ENCODE measurements around the gene LMO1. TPM values are rescaled to one million over a fixed set of nuclear protein-coding genes. Genes with fewer than 3 reads are reported as not detected.

Gene LMO1
- total RNA-seq, 1 donor from 2014 or later = not detected

DNA sequence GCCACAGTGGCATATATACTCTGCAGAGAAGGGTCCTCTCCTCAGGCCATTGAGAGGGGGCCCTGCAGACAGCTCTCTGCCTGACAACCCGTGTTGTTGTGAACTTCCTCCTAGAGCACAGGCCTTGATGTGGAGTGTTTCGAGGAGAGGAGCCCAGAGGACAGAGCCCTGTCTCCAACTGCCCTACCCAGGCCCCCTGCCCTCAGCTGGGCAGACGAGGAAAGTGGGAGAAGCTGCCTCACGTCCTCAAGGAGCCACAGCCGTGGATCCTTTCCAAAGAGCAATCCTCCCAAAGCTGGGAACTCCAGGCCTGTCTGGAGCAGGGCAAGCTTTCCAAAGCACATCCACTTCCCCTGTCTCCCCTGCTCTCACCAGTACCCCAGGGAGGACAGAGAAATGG lies 10.7 kb downstream of the LMO1 start:
- Mint-ChIP-seq H3K36me3 (ENCODE audit: low read depth) (no peaks in the 10 kb centered on the region), H3K4me1 (no peaks in the 10 kb centered on the region), H3K27ac (no peak overlapping the region), H3K4me3 (no peak overlapping the region), H3K27me3 (peaks cover 3% of the 10 kb centered on the region), H3K9me3 (no peaks in the 10 kb centered on the region)
- intact Hi-C loops (cut with micrococcal nuclease) = no loop called here
- DNase-seq = no peak

DNA sequence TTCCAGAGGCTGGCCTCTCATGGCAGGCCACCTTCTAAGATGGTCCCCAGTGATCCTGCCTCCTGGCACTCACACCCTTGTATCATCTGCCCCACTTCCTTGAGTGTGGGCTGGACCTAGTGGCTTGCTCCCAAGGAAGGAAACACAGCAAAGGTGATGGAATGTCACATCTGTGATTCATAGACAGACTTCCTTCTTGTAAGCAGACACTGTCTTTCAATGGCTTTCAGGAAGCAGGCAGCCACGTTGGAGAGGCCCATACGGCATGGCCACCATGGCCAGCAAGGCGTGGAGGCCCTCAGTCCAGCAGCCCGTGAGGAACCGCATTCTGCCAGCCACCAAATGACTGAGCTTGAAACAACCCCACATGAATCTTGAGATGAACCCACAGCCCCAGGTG lies 11.3 kb downstream of the LMO1 start:
- DNase-seq = no peak
- Mint-ChIP-seq H3K9me3 (no peaks in the 10 kb centered on the region), H3K4me1 (no peaks in the 10 kb centered on the region), H3K4me3 (no peak overlapping the region), H3K27ac (no peak overlapping the region), H3K36me3 (ENCODE audit: low read depth) (no peaks in the 10 kb centered on the region), H3K27me3 (peaks cover 3% of the 10 kb centered on the region)
- intact Hi-C loops (cut with micrococcal nuclease) = no loop called here

DNA sequence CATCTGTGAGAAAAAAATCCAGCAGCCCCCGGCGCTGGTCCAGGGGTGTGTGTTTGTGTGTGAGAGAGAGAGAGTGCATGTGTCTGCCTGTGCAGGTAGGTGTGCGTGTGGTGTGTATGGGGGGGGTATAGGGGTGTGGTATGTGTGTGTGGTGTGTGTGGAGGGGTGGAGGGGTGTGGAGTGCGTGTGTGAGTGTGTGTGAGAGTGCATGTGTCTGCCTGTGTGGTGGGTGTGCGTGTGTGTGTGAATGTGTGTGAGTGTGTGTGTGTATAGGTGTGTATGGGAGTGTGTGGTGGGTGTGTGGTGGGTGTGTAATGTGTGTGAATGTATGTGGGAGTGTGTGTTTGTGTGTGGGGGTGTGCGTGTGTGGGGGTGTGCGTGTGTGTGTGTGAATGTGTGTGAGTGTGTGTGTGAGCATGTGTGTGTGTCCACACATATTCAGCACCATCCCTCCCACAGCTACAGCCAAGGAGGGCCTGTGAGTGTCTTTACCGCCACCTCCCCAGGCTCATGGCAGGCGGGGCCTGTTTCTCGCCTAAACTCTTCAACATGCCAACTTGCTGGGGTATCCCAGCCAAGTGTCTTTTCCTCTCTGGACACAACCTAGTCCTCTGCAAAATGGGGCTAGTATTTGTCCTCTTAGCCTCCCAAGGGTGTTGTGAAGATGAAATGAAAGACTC lies 11.9 kb downstream of the LMO1 start:
- Mint-ChIP-seq H3K4me3 (no peak overlapping the region), H3K27me3 (peaks cover 3% of the 10 kb centered on the region), H3K27ac (no peak overlapping the region), H3K36me3 (ENCODE audit: low read depth) (no peaks in the 10 kb centered on the region), H3K9me3 (no peaks in the 10 kb centered on the region), H3K4me1 (no peaks in the 10 kb centered on the region)
- DNase-seq = no peak
- intact Hi-C loops (cut with micrococcal nuclease) = no loop called here

DNA sequence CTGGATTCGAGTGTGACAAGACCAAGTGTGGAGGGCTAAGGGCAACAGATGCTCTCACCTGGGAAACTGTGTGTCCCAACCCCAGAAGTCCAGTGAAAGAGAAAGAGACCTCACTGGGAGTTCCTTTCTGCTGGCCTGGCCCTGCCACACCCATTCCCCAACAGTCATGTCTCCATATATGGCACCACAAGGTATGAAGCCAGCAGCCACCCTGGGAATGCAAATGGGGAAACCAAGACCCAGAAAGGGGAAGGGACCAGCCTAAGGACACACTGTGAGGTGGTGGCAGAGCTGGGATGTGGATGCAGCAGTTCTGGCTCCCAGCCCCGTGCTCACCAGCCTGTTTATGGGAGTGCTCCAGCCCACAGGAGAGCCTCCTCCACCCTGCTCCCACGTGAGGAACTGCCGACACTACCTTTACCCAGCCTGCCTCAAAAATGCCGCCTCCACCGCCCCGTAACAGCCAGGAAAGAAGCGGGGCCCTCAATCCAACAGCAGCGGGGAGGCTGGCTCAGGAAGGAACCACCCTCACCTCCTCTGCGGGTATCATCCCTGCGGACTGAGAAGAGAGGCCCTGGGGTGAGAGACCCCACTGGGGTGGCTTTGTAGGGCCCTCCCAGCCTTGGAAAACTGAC lies 12.6 kb downstream of the LMO1 start:
- Mint-ChIP-seq H3K4me1 (no peaks in the 10 kb centered on the region), H3K36me3 (ENCODE audit: low read depth) (no peaks in the 10 kb centered on the region), H3K27ac (no peak overlapping the region), H3K4me3 (no peak overlapping the region), H3K9me3 (no peaks in the 10 kb centered on the region), H3K27me3 (peaks cover 3% of the 10 kb centered on the region)
- DNase-seq = no peak
- intact Hi-C loops (cut with micrococcal nuclease) = no loop called here

DNA sequence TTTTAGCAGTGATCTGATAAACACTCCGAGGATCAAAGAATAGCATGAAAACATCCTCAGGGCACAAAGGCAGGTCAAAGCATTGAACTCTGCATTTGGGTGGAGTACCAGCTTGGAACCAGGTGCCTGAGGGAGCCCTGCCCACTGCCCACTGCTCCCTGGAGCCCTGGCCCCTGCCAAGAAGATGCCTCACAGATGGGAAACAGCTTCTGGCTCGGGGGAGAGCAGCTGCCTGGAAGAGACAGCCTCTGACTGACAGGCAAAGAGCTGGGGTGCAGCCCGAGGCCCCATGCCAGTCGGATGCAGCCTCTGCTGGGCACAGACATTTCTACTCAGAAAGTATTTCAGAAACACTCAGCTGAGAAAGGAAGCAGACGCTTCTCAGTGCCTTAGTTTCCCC lies 13.2 kb downstream of the LMO1 start:
- Mint-ChIP-seq H3K4me3 (no peak overlapping the region), H3K4me1 (no peaks in the 10 kb centered on the region)
- no peak for DNase-seq

DNA sequence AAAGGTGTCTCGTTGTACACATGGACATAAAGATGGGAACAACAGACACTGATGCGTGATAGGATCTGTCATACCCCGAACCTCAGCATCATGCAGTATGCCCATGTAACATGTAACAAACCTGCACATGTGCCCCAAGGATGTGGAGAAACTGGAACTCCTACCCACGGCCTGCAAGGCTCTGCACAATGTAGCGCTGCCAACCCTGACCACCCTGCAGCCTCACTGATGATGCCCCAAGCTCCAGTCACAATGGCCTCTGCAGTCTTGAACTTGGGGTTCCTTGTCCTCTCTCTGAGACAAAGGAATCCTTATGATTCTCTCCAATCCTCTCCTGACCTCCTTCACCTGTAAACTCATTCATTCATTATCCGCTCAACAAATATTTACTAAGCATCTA lies 14.2 kb downstream of the LMO1 start:
- no peaks in the 10 kb centered on the region for H3K9me3 Mint-ChIP-seq
- no peaks in the 10 kb centered on the region for H3K4me1 Mint-ChIP-seq
- H3K27me3 Mint-ChIP-seq = peaks cover 3% of the 10 kb centered on the region
- intact Hi-C loops (cut with micrococcal nuclease) = no loop called here
- no peak overlapping the region for H3K4me3 Mint-ChIP-seq
- no peak overlapping the region for H3K27ac Mint-ChIP-seq
- H3K36me3 Mint-ChIP-seq (ENCODE audit: low read depth) = no peaks in the 10 kb centered on the region
- no peak for DNase-seq

More for the DNA sequence above, 13.2 kb downstream of the LMO1 start:
- Mint-ChIP-seq H3K27me3 (peaks cover 3% of the 10 kb centered on the region), H3K27ac (no peak overlapping the region), H3K9me3 (no peaks in the 10 kb centered on the region), H3K36me3 (ENCODE audit: low read depth) (no peaks in the 10 kb centered on the region)
- intact Hi-C loops (cut with micrococcal nuclease) = no loop called here

DNA sequence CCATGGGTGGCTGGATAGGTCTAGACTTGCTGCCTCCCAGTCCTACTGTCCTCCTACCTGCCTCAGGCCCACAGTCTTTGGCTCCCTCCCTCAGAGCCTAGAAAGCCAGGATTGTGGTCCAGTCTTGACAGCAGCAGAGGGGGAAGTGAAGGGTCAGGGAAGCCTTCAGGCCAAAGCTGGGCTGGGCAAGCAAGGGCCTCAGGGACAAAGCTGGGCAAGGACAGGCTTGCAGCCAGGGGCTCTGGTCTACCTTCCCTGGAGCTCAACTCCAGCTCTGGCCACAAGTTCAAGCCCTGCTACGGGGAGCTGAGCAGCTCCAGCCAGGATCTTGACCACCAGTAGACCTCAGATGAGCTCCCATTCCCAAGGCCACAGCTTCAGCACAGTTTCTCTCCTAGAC lies 14.9 kb downstream of the LMO1 start:
- H3K4me3 Mint-ChIP-seq = no peak overlapping the region
- H3K27me3 Mint-ChIP-seq = peaks cover 3% of the 10 kb centered on the region
- no peak overlapping the region for H3K27ac Mint-ChIP-seq
- intact Hi-C loops (cut with micrococcal nuclease) = no loop called here
- H3K9me3 Mint-ChIP-seq = no peaks in the 10 kb centered on the region
- no peaks in the 10 kb centered on the region for H3K36me3 Mint-ChIP-seq (ENCODE audit: low read depth)
- no peak for DNase-seq
- no peaks in the 10 kb centered on the region for H3K4me1 Mint-ChIP-seq

DNA sequence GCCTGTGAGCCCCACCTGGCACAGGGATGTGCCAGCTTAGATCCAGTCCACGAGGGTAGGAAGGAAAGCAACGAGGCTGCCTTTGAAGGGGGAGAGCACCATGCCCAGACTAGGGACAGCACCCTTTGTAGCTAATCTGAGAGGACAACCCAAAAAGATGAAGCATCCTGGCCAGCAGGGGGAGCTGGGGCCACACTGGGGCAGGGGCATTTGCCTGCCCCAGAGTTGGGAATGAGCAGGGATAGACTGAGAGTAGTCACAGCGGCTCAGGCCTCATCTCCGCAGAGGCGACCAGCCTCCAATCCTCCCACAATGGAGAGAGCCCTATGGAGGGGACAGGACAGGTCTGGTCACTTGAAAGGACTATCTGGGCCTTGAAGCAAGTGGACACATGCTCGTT lies 16.4 kb downstream of the LMO1 start:
- H3K27ac Mint-ChIP-seq = no peak overlapping the region
- H3K4me1 Mint-ChIP-seq = no peaks in the 10 kb centered on the region
- peaks cover 3% of the 10 kb centered on the region for H3K27me3 Mint-ChIP-seq
- intact Hi-C loops (cut with micrococcal nuclease) = no loop called here
- DNase-seq = peak; percentile 72
- H3K4me3 Mint-ChIP-seq = no peak overlapping the region
- H3K9me3 Mint-ChIP-seq = no peaks in the 10 kb centered on the region
- no peaks in the 10 kb centered on the region for H3K36me3 Mint-ChIP-seq (ENCODE audit: low read depth)

DNA sequence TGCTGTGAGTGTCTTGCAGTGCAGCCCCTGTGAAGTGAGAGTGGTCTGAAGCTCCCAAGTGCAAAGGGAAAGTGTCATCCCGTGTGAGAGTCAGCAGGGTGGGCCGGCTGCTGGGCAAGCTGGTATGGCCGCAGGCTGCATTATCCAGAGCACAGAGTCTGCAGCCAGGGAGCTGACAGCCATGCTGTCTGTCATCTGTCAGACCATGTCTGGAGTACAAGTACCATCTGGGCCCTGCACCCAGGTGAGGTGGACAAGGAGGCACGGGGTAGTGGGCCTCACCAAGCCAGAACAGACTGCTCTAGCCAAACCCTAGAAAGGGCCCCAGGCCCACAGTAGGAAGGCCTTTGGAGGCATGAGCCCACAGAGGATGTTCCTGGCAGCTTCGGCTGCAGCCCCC lies 20.2 kb downstream of the LMO1 start:
- H3K27me3 Mint-ChIP-seq = peaks cover 1% of the 10 kb centered on the region
- H3K4me3 Mint-ChIP-seq = no peak overlapping the region
- H3K36me3 Mint-ChIP-seq (ENCODE audit: low read depth) = no peaks in the 10 kb centered on the region
- no peak for DNase-seq
- intact Hi-C loops (cut with micrococcal nuclease) = no loop called here
- no peak overlapping the region for H3K27ac Mint-ChIP-seq
- H3K9me3 Mint-ChIP-seq = no peaks in the 10 kb centered on the region
- H3K4me1 Mint-ChIP-seq = no peaks in the 10 kb centered on the region

DNA sequence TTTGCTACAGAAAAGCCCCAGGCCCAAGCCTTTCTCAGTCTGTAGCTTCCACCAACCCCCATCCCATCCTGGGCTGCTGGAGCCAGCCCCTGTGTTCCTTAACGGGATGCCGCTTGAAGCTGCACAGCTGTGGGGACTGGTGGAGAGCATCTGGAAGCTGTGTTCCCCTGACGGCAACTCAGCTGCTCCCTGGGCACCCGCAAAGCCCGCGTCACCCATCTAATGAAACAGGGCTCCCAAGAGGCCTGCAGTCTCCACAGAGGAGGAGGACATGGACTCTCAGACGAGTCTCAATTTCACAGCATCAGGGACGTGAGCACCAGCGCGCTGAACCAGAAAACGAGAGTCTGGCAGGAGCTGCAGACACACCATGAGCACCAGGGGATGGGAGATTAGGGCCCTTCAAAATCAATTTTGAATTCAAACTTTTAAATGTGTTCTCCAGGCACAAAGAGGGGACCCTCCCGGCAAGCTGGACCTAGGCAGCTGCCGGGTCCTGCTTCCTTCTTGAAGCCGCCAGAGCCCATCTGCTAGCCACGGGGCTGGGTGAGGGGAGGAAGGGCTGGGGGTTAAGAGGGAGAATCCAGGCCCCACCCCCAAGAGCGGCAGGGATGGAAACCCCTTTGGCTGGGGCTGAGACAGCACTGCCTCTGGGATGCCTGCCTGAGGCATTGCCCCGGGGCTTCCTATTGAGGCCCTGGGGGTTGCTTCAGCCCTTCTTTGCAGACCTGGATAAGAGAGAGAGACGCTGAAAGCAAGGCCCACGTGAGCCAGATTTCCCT lies 21.0 kb downstream of the LMO1 start:
- no peak for DNase-seq
- Mint-ChIP-seq H3K9me3 (no peaks in the 10 kb centered on the region), H3K4me1 (no peaks in the 10 kb centered on the region), H3K27ac (no peak overlapping the region), H3K4me3 (no peak overlapping the region), H3K36me3 (ENCODE audit: low read depth) (no peaks in the 10 kb centered on the region), H3K27me3 (no peaks in the 10 kb centered on the region)
- intact Hi-C loops (cut with micrococcal nuclease) = no loop called here

DNA sequence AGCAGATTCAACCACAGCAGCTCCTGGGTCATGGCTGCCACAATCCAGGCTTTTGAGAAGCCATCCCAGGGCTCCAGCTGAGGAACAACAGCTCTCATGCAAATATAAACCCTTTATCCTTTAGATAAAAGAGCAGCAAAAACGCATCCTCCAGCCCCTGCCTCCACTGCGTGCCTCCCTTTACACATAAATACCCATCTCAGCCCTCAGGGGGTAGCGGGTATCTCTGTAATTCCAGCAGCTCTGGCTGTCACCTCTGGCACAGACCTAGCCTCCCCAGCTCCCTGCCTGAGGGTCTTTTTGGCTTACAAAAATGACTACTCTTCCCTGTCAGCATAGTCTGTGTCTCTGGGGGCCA lies 21.6 kb downstream of the LMO1 start:
- H3K27me3 Mint-ChIP-seq = no peaks in the 10 kb centered on the region
- H3K36me3 Mint-ChIP-seq (ENCODE audit: low read depth) = no peaks in the 10 kb centered on the region
- no peak overlapping the region for H3K4me3 Mint-ChIP-seq
- H3K27ac Mint-ChIP-seq = no peak overlapping the region
- intact Hi-C loops (cut with micrococcal nuclease) = no loop called here
- no peaks in the 10 kb centered on the region for H3K9me3 Mint-ChIP-seq
- no peaks in the 10 kb centered on the region for H3K4me1 Mint-ChIP-seq
- DNase-seq = no peak

DNA sequence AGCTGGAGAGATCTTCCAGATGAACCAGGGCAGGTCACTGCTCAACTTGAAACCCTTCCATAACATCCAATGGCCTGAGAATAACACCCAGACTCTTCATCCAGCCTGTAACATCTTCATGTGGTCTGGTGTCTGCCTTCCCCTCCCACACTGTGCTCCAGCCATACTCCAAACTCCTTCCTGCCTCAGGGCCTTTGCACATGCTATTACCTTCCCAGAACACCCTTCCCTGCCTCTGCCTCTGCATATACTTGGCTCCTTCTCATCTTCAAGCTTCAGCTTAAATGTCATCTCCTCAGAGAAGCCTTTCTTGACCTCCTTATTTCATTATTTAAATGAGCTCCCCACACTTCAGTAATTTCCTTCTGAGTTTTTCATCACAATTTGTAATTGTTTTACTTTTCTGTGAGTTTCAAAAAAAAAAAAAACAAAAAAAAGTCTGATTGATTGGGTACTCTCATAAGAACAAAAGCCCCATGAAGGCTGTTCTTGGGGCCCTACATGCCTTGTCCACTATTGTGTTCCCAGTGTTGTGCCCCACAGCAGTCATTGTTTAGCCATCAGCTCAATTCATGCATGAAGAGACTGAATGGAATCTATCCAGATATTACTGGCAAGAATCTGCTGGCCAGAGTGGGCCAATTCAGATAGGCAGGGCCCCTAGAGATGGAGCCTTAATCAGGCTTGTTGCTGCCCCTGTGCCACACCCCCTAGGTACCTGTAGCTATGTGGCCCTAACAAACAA lies 22.1 kb downstream of the LMO1 start:
- Mint-ChIP-seq H3K4me1 (no peaks in the 10 kb centered on the region), H3K27ac (no peak overlapping the region), H3K9me3 (no peaks in the 10 kb centered on the region), H3K4me3 (no peak overlapping the region), H3K36me3 (ENCODE audit: low read depth) (no peaks in the 10 kb centered on the region), H3K27me3 (no peaks in the 10 kb centered on the region)
- intact Hi-C loops (cut with micrococcal nuclease) = no loop called here
- no peak for DNase-seq

DNA sequence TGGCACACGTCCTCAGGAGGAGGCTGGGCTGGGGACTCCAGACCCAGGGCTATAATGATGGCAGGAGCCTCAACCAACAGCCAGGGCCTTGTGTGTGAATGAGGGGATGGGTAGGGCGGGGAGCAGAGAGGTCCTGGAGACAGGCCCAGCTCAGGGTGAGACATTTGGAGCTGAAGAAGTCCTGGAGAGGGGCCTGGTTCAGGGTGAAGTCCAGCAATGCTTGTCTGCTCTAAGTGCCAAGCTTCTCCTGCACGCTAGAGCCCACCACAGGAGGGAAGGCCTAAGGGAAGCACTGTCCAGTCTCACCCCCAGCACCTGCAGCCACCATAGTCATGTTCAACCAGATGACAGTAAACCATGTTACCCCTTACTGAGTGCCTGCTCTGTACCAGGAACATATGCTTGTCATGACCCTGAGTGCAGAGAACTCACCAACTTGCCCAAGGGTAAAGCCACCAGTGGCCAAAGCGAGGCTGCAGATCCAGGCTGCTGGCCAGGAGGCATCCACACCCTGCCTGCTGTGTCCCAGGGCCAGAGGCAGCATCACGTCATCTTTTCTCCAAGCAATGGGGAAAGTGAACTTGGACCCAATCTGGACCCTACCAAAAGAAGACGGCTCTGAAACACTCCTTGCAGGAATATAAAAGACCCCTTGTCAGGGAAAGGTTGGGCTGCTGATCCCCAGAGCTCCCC lies 24.0 kb downstream of the LMO1 start:
- intact Hi-C loops (cut with micrococcal nuclease) = no loop called here
- H3K27ac Mint-ChIP-seq = no peak overlapping the region
- H3K36me3 Mint-ChIP-seq (ENCODE audit: low read depth) = no peaks in the 10 kb centered on the region
- no peak for DNase-seq
- no peak overlapping the region for H3K4me3 Mint-ChIP-seq
- H3K27me3 Mint-ChIP-seq = no peaks in the 10 kb centered on the region
- H3K9me3 Mint-ChIP-seq = no peaks in the 10 kb centered on the region
- H3K4me1 Mint-ChIP-seq = no peaks in the 10 kb centered on the region

Measured in activated CD4-positive, alpha-beta T cell treated with anti-CD3 and anti-CD28 coated beads, Interleukin-2, amount 10 ng/mL, durations not matched to agents 24 days and 14 days (primary cell).